A549 (cell line): ENCODE data around the gene PLRG1.

Source experiments
- CTCF ChIP-seq: fragments of >200 bp; sonication (Bioruptor Twin); formaldehyde crosslinking; IDR thresholded peaks from 3 replicates; pipeline ENCODE4 v1.5.1; 2016
- FOSL2 ChIP-seq, 2 experiments: fragments of 450-650 bp in 1 of 2; fragments of >200 bp in 1 of 2; sonication (Bioruptor Twin) in 1 of 2; formaldehyde crosslinking; IDR thresholded peaks; 2 replicates each; pipeline versions ENCODE4 v1.5.0 to v1.6.1; 2016 to 2020; ENCODE audit warnings: mild to moderate bottlenecking in 1 of 2, moderate library complexity in 1 of 2
- HDAC2 ChIP-seq: fragments of 200-600 bp; sonication (generic); IDR thresholded peaks from 2 replicates; pipeline ENCODE4 v1.6.1; 2016
- MAFK ChIP-seq: fragments of 450-650 bp; IDR thresholded peaks from 2 replicates; pipeline ENCODE4 v1.6.1; 2014; ENCODE audit not compliant: partially characterized antibody
- POLR2AphosphoS2 ChIP-seq: conservative IDR thresholded peaks from 2 replicates; pipeline ENCODE4 v1.6.1; 2012; ENCODE audit warnings: low read length, improper control_type of control experiment, inconsistent platforms
- RFX5 ChIP-seq: fragments of 450-650 bp; IDR thresholded peaks from 2 replicates; pipeline ENCODE4 v1.7.1; 2014; ENCODE audit warnings: antibody characterized with exemption, mild to moderate bottlenecking, moderate library complexity
- TF ChIP-seq, protein P1 (sequence below): fragments of 200-600 bp; sonication (generic); IDR thresholded peaks from 2 replicates; pipeline ENCODE4 v1.6.1; 2016; ENCODE audit warnings: antibody characterized with exemption, mild to moderate bottlenecking, moderate library complexity

DNA sequence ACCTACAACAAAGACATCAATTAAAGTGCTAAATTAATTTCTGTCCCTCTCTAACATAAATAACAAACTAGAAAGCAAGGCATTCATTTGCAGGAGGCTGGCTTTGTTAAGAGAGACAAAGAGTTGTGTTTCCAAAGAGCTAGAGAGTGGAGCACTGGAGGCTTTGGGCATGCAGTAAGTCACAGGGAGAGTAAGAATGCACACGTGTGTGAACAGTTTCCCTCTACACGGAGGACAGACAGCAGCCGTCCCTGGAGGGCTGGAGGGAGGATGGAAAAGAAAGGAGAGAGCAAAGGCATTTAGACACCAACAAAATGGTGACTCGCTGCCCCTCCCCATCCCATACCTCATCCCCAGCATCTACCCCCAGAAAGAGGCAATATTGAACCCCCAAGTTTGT lies 38.2 kb downstream of the PLRG1 start:
- TF ChIP-seq CTCF: no peak
- TF ChIP-seq POLR2AphosphoS2: no peak
- TF ChIP-seq RFX5: no peak
- no peak for TF ChIP-seq HDAC2
- TF ChIP-seq, protein P1, sequence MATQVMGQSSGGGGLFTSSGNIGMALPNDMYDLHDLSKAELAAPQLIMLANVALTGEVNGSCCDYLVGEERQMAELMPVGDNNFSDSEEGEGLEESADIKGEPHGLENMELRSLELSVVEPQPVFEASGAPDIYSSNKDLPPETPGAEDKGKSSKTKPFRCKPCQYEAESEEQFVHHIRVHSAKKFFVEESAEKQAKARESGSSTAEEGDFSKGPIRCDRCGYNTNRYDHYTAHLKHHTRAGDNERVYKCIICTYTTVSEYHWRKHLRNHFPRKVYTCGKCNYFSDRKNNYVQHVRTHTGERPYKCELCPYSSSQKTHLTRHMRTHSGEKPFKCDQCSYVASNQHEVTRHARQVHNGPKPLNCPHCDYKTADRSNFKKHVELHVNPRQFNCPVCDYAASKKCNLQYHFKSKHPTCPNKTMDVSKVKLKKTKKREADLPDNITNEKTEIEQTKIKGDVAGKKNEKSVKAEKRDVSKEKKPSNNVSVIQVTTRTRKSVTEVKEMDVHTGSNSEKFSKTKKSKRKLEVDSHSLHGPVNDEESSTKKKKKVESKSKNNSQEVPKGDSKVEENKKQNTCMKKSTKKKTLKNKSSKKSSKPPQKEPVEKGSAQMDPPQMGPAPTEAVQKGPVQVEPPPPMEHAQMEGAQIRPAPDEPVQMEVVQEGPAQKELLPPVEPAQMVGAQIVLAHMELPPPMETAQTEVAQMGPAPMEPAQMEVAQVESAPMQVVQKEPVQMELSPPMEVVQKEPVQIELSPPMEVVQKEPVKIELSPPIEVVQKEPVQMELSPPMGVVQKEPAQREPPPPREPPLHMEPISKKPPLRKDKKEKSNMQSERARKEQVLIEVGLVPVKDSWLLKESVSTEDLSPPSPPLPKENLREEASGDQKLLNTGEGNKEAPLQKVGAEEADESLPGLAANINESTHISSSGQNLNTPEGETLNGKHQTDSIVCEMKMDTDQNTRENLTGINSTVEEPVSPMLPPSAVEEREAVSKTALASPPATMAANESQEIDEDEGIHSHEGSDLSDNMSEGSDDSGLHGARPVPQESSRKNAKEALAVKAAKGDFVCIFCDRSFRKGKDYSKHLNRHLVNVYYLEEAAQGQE: no peak
- TF ChIP-seq MAFK: no peak
- TF ChIP-seq FOSL2 (IDR thresholded peaks at IDR 0.05): no peak
- no peak for TF ChIP-seq FOSL2 (CRISPR knock-in tag; IDR thresholded peaks at IDR 0.05)
